SK-N-MC (cell line): ENCODE data around the gene ZNF518B.
"Not testable (repeated sequence)": the region's sequence is repeated elsewhere in the genome, so short reads cannot be mapped to it uniquely, and the experiment has no call there.

Experiments used
- DNase-seq: peaks from one replicate; pipeline ENCODE4 v3.0.0-alpha.2; 2011; ENCODE audit warnings: low read depth, low spot score
- H3K27ac ChIP-seq: fragments of 200-600 bp; sonication (generic); 2 replicates; pipeline ENCODE4 v1.5.1; 2016; ENCODE audit warnings: mixed run types
- H3K36me3 ChIP-seq: fragments of 200-600 bp; sonication (generic); 2 replicates; pipeline ENCODE4 v1.6.1; 2017; ENCODE audit warnings: antibody characterized with exemption, low read length, mixed read lengths; ENCODE audit not compliant: insufficient read depth
- H3K4me3 ChIP-seq: fragments of 200-600 bp; sonication (generic); 2 replicates; pipeline ENCODE4 v1.5.1; 2016
- H3K9ac ChIP-seq: fragments of 200-600 bp; sonication (generic); 2 replicates; pipeline ENCODE4 v1.8.0; 2017; ENCODE audit warnings: mixed run types, mixed read lengths; ENCODE audit not compliant: insufficient read length
- H3K9me3 ChIP-seq: fragments of 200-600 bp; sonication (generic); 2 replicates; pipeline ENCODE4 v1.6.1; 2017; ENCODE audit warnings: low read depth, mild to moderate bottlenecking, antibody characterized with exemption, low read length, moderate library complexity, mixed read lengths
- EZH2 ChIP-seq: fragments of 200-600 bp; sonication (generic); IDR thresholded peaks from one replicate; pipeline ENCODE4 v1.6.1; 2017; ENCODE audit warnings: antibody characterized with exemption
- FOXP2 ChIP-seq: optimal IDR thresholded peaks from 2 replicates; pipeline ENCODE3; 2011; ENCODE audit warnings: mild to moderate bottlenecking, moderate library complexity; ENCODE audit not compliant: insufficient read depth; ENCODE audit errors: extremely low read length, control extremely low read depth
- POLR2AphosphoS5 ChIP-seq: IDR thresholded peaks from 2 replicates; pipeline ENCODE4 v1.6.1; 2012; ENCODE audit warnings: mild to moderate bottlenecking, low read depth, low read length, borderline replicate concordance

The ZNF518B gene

DNA sequence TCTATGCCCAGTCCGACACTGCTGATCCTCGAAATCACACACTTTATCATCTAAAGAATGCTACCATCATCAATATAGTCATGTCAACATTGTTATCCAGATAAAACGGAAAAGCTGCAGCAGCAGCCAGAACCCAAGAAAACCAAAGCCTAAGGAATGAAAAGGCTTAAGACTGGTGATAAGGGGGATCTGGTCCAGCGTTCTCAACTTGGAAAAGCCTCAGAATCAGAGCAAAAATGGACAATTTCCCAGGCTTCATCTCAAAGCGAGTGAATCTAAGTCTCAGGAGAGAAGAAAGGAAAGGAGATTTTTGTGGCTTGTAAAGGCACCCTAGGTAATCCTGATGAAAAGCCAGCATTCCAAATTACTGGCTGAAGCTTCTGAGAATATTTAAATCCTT, 8.2 kb downstream of the ZNF518B start:
- Histone ChIP-seq H3K9ac (no peak overlapping the region), H3K9me3 (no peaks in the 10 kb centered on the region)

DNA sequence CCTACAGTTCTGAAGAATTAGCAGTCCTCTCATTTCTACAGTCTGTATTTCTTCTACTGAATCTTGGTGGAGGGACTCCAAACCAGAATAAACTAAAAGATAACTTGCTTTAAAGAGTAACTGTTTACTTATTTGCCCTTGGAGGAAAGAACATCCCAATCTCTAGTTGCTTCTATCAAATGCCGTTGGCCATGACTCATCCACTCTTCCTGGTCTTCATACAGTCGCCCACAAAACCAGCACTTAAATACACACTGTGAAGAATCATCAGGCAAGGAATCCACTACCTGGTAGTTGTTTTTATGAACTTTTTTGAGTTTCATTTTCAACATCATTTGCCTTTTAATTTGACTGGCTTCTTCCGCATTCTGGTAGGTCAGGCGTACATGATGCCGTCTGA, 14.2 kb downstream of the ZNF518B start:
- no peak for DNase-seq
- H3K9ac ChIP-seq, result no peak overlapping the region
- H3K9me3 ChIP-seq, result no peaks in the 10 kb centered on the region
- TF ChIP-seq FOXP2 (no peak), EZH2 (no peak), POLR2AphosphoS5 (no peak)
- peaks cover 26% of the 10 kb centered on the region; the same call in 1 of the 2 replicates for H3K36me3 ChIP-seq
- H3K27ac ChIP-seq, result no peak overlapping the region
- H3K4me3 ChIP-seq, result no peak overlapping the region

More for the DNA sequence above, 8.2 kb downstream of the ZNF518B start:
- TF ChIP-seq POLR2AphosphoS5, result no peak
- no peak for TF ChIP-seq FOXP2
- TF ChIP-seq EZH2, result no peak
- Histone ChIP-seq H3K4me3 (no peak overlapping the region), H3K36me3 (peaks cover 48% of the 10 kb centered on the region; the same call in 1 of the 2 replicates), H3K27ac (no peak overlapping the region)
- no peak for DNase-seq

DNA sequence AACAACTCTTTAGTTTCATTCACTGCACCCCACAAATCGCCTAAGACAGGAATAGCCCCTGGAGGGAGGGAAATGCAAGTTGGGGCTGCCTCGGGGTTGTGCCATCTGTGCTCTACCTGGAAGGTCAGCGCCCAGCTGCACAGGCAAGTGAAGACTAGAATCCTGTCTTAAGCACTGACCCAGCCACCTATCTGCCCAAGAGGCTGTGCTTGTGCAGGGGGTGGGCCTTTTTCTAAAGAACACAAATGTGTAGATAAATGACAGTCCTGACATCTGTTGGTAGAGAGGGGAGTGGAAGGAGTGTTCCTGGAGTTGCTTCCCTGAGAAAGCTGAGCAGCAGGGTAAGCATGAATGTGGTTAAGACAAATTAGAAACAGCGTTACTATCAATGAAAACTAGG, 15.7 kb downstream of the ZNF518B start:
- no peak overlapping the region for H3K27ac ChIP-seq
- peaks cover 21% of the 10 kb centered on the region; the same call in 1 of the 2 replicates for H3K36me3 ChIP-seq
- H3K4me3 ChIP-seq, result no peak overlapping the region
- no peak overlapping the region for H3K9ac ChIP-seq
- TF ChIP-seq EZH2, result no peak
- no peak for TF ChIP-seq FOXP2
- no peak for TF ChIP-seq POLR2AphosphoS5
- DNase-seq, result no peak
- H3K9me3 ChIP-seq, result no peaks in the 10 kb centered on the region

DNA sequence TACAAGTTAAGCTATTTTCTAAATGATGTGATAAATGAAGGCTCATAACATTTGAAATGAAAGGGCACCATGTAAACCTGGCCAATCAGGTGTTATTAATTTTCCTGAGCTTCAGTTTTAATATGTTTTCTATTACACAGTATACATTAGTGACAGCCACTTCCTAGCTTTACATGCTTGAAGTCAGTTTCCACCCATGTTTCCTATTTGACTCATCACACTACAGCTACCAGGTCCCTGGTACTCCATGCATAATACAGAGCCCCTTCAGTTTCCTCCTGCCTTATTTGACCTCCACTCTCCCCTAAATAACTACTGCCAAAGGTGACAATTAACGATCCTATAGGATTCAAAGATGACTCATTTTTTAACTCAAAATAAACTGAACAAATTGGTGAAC, 18.3 kb downstream of the ZNF518B start:
- H3K4me3 ChIP-seq, result no peak overlapping the region
- TF ChIP-seq EZH2, result no peak
- TF ChIP-seq POLR2AphosphoS5, result no peak
- TF ChIP-seq FOXP2, result no peak
- DNase-seq, result no peak
- no peaks in the 10 kb centered on the region; the same call in 1 of the 2 replicates for H3K36me3 ChIP-seq
- H3K9ac ChIP-seq, result no peak overlapping the region
- no peaks in the 10 kb centered on the region for H3K9me3 ChIP-seq
- no peak overlapping the region for H3K27ac ChIP-seq

DNA sequence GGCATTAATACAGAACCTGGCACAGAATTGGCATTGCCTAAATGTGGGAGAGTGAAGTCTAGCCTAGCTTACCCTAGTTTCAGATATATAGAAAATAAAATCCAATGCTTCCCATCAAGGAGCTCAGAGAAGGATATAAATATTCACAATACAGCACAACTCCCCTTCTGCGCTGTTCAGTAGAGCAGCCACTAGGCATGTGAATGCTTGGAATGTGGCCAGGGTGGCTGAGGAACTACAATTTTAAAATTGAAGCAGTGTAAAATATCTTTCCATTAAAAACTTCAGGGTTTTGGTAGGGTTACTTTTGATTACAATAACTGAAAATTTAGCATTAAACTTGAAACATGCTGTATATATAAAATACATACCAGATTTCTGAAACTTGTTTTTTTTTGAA, 19.5 kb downstream of the ZNF518B start:
- DNase-seq, result no peak
- Histone ChIP-seq H3K9ac (no peak overlapping the region), H3K9me3 (no peaks in the 10 kb centered on the region), H3K27ac (no peak overlapping the region), H3K4me3 (no peak overlapping the region), H3K36me3 (no peaks in the 10 kb centered on the region)
- TF ChIP-seq EZH2 (no peak), POLR2AphosphoS5 (no peak), FOXP2 (no peak)

DNA sequence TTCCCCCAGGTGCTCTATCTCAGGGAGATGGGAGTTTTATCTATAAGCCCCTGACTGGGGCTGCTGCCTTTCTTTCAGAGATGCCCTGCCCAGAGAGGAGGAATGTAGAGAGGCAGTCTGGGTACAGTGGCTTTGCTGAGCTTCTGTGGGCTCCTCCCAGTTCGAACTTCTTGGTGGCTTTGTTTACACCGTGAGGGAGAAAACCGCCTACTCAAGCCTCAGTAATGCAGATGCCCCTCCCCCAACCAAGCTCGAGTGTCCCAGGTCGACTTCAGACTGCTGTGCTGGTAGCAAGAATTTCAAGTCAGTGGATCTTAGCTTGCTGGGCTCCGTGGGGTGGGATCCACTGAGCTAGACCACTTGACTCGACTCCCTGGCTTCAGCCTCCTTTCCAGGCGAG, 29.5 kb downstream of the ZNF518B start:
- not testable (repeated sequence) for DNase-seq, H3K27ac ChIP-seq, H3K9me3 ChIP-seq, H3K9ac ChIP-seq, H3K36me3 ChIP-seq, H3K4me3 ChIP-seq

DNA sequence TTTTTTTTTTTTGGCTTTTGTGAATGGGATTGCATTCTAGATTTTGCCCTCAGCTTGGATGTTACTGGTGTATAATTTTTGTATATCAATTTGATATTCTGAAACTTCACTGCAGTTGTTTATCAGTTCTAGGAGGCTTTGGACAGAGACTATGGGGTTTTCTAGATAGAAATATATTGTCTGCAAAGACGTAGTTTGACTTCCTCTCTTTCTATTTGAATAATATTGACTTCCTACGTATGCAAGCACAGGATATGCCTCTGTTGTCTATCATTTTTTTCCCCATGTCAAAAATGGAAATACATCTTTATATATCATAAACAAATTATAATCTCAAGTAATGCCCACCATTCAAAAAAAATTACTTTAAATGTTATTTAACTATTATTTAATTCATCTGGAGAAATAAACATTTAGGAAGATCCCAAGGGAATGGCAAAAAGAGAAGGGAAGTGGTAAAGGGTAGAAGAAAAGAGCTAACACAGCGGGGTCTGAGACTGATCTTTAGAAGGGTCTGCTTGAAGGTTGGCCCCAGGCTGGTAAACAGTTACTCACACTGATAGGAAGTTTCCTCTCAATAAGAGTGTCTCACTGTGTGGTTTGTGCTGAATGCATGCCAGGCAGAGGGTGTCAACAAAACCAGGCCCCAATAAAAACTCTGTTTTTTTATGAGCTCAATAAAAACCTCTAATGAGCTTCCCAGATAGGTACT, 35.7 kb downstream of the ZNF518B start:
- H3K9me3 ChIP-seq, result no peaks in the 10 kb centered on the region
- no peak overlapping the region for H3K9ac ChIP-seq
- H3K4me3 ChIP-seq, result no peak overlapping the region
- TF ChIP-seq FOXP2, result no peak
- TF ChIP-seq EZH2, result no peak
- no peak for TF ChIP-seq POLR2AphosphoS5
- no peak for DNase-seq
- no peaks in the 10 kb centered on the region for H3K36me3 ChIP-seq
- H3K27ac ChIP-seq, result no peak overlapping the region

DNA sequence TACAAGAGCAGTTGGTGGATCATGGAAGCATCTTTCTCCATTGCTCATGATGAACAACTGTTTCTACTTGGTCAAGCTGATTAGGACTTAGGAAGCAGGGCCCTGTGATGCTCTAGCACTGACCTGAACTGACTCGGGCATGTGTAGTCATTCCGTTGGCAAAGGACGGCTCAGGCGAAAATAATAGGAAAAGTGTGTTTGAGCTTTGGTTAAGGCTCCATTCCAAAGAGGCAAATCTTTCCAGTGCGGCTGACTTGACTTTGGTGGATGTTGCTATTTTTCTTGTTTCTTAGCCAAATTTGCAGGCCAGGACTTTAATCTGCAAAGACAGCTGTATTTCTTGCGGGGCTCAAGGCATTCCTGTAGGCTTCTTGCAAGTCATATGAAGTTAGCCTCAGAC, 39.5 kb downstream of the ZNF518B start:
- no peak for DNase-seq
- TF ChIP-seq POLR2AphosphoS5 (no peak), EZH2 (no peak), FOXP2 (no peak)
- no peaks in the 10 kb centered on the region for H3K9me3 ChIP-seq

DNA sequence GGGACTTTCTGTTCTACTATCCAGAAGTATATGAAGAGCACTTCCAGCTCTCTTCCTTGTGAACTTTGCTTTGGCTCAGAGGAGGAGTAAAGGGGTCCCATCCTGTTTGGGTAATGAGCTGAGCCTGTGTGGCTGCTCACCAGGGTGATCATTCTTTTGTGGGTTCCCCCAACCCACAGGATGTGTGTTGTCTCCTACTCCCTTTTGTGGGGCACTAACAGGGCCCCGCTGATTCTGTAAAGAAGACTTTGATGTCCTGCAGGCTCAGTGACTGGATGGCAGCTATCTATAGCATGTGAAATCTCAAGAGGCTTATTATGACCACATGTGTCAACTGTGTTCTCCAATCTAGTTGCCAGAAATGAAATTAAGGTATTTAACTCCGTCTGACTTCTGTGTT, 40.8 kb downstream of the ZNF518B start:
- no peak for DNase-seq
- TF ChIP-seq EZH2, result no peak
- TF ChIP-seq FOXP2, result no peak
- no peak for TF ChIP-seq POLR2AphosphoS5
- H3K9ac ChIP-seq, result no peak overlapping the region
- H3K4me3 ChIP-seq, result no peak overlapping the region
- no peaks in the 10 kb centered on the region for H3K9me3 ChIP-seq
- no peaks in the 10 kb centered on the region for H3K36me3 ChIP-seq
- H3K27ac ChIP-seq, result no peak overlapping the region

More for the DNA sequence above, 39.5 kb downstream of the ZNF518B start:
- H3K9ac ChIP-seq, result no peak overlapping the region
- no peak overlapping the region for H3K4me3 ChIP-seq
- H3K36me3 ChIP-seq, result no peaks in the 10 kb centered on the region
- no peak overlapping the region for H3K27ac ChIP-seq
